GM12872 (cell line): ENCODE results near the gene RIT1.

Source experiments
- CTCF ChIP-seq: IDR thresholded peaks from 3 replicates; pipeline ENCODE4 v1.5.1; 2011; ENCODE audit warnings: low read depth, mild to moderate bottlenecking, low read length, moderate library complexity; ENCODE audit not compliant: insufficient read depth

The RIT1 gene

GRCh38 chr1:155931332-155932038 is 20.3 kb upstream of the RIT1 start:
- no peak for TF ChIP-seq CTCF

- TF ChIP-seq CTCF, result no peak
Measured at GRCh38 chr1:155929057-155929456, 17.9 kb upstream of the RIT1 start.

GRCh38 chr1:155925506-155925905 is 14.4 kb upstream of the RIT1 start:
- TF ChIP-seq CTCF, result no peak

- TF ChIP-seq CTCF, result no peak
Measured at GRCh38 chr1:155920717-155921116, 9.6 kb upstream of the RIT1 start.

- TF ChIP-seq CTCF, result no peak
Measured at GRCh38 chr1:155919801-155920200, 8.7 kb upstream of the RIT1 start.

GRCh38 chr1:155918660-155919059 is 7.5 kb upstream of the RIT1 start:
- TF ChIP-seq CTCF, result no peak

- no peak for TF ChIP-seq CTCF
Measured at GRCh38 chr1:155913969-155914757, 3.0 kb upstream of the RIT1 start.
